Ovary (tissue), 3 donors: Measurements from ENCODE around the gene KCTD3.

Experiments
- POLR2A ChIP-seq: fragments of 450-650 bp; IDR thresholded peaks from one replicate; pipeline ENCODE4 v1.6.1; 2017; ENCODE audit warnings: antibody characterized with exemption, mild to moderate bottlenecking, moderate library complexity
- TF ChIP-seq, protein P1 (sequence below), 3 donors: fragments of 450-650 bp in 2 of 3; fragments of 200-600 bp in 1 of 3; IDR thresholded peaks; one replicate each; pipeline versions ENCODE4 v1.5.1 to v1.8.0; 2016 to 2022; ENCODE audit warnings: antibody characterized with exemption in 3 of 3, mild to moderate bottlenecking in 1 of 3
- donor health status: DM: no; HTN: no; CAD: no.

DNA sequence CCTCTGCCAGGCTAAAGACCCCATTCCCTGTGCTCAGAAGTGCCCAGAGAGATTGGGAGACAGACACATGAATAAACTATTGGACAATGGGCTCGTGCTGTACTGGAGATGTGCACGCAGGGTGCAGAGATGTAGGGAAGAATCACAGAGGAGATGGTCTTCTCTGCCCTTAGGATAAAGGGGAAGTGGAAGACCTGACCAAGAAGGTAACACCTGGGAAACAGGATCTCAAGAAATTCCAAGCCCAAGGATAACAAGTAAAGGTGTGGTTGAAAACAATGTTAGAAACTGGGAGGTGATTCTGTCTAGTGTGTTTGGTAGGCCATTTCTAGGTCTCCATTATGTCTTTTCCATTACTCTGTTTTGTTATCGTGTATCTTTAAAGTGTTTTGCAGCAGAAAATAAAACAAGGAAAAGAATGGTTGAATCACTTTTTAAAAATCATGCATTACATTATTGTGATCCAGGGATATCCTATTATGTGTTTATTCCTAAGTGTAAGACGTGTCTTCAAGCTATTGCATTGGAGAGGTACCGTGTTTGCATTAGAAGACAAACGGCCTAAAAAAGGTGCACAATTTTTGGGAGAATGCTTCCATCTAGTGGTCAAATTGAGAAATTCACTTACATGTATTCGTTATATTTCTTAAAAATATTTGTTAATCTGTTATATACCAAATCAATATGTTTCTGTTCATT, 40.8 kb upstream of the KCTD3 start:
- TF ChIP-seq, protein P1, sequence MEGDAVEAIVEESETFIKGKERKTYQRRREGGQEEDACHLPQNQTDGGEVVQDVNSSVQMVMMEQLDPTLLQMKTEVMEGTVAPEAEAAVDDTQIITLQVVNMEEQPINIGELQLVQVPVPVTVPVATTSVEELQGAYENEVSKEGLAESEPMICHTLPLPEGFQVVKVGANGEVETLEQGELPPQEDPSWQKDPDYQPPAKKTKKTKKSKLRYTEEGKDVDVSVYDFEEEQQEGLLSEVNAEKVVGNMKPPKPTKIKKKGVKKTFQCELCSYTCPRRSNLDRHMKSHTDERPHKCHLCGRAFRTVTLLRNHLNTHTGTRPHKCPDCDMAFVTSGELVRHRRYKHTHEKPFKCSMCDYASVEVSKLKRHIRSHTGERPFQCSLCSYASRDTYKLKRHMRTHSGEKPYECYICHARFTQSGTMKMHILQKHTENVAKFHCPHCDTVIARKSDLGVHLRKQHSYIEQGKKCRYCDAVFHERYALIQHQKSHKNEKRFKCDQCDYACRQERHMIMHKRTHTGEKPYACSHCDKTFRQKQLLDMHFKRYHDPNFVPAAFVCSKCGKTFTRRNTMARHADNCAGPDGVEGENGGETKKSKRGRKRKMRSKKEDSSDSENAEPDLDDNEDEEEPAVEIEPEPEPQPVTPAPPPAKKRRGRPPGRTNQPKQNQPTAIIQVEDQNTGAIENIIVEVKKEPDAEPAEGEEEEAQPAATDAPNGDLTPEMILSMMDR (IDR thresholded peaks at IDR 0.05) = peak; percentile 19 to 57 (median 46)
- TF ChIP-seq POLR2A = no peak
